GM19025 (cell line): ENCODE data around the gene PLEKHN1.

Source experiments
- ATAC-seq: cut with Tn5 transposase; IDR thresholded peaks from one replicate; pipeline ENCODE4 v1.9.1; 2021; ENCODE audit warnings: mild to moderate bottlenecking, low read depth, moderate library complexity; ENCODE audit not compliant: unreplicated experiment

The PLEKHN1 gene

DNA sequence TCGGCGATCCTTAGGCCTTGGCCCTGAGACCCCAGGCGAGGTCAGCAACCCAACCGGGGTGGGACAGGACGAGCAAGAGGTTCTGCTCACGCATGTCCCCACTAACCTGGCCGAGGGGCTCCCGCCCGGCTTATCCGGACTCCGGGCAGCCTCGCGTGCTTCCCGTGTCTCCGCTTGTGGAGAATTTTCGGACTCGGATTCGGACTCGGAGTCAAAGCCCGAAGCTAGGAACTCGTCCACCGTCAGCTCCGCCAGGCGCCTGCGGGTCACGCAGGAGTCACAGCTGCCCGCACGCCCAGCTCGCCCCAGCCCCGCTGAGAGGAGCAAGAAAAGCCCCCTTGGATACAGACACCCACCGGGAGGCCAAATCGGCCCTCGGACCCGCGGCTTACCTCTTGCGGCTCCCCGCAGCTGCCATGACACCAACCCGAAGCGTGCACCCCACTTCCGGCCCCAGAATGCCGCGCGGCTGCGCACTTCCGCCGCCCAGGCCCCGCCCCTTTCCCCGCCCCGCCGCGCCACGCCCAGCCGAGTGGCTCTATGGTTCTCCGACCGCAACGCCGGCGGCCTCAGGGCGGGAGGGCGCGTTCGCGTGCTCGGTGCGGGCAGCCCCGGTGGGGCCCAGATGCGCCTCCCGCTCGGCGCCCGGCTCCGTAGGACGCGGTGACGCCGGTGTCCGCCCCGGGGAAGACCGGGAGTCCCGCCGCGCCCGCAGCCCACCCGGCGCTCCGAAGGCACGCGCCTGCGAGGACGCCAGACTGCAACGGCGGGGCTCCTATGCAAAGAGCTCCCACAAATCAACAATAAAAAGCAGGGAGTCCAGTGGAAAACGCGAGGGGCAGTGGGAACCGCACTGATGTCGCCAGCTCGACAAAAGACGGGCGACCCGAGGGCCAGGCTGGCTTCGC lies 7.2 kb upstream of the PLEKHN1 start, which contains the start of gene NOC2L:
TSS of gene NOC2L (minus strand) at position 434 of the 908 bp plus-strand sequence. CDS start at position 418, 16 bp downstream.
- ATAC-seq, result peak; percentile 55

DNA sequence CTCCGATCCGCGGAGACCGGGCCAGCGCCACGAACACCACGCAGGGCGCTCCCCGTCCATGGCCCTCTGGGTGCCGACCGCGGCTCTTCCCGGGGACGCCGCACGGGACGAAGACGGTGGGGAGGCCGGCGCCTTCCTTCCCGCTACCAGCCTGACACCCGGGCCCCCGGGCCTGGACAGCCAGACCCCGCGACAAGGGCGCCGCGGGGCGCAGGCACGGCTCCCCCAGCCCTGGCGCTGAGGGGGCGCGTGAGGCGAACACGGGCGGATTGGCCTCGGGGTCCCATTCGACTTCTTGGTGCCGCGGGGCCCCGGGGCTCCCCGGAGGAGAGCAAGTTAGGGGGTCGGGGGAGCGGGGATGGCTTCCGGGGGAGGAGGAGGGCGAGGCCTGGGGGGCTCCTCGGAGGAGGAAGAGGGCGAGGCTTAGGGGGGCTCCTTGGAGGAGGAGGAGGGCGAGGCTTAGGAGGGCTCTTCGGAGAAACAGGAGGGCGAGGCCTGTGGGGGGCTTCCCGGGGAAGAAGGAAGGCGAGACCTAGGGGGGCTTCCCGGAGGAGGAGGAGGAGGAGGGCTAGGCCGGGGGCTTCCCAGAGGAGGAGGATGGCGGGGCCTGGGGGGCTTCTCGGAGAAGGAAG lies 6.4 kb upstream of the PLEKHN1 start:
- ATAC-seq, result no peak

DNA sequence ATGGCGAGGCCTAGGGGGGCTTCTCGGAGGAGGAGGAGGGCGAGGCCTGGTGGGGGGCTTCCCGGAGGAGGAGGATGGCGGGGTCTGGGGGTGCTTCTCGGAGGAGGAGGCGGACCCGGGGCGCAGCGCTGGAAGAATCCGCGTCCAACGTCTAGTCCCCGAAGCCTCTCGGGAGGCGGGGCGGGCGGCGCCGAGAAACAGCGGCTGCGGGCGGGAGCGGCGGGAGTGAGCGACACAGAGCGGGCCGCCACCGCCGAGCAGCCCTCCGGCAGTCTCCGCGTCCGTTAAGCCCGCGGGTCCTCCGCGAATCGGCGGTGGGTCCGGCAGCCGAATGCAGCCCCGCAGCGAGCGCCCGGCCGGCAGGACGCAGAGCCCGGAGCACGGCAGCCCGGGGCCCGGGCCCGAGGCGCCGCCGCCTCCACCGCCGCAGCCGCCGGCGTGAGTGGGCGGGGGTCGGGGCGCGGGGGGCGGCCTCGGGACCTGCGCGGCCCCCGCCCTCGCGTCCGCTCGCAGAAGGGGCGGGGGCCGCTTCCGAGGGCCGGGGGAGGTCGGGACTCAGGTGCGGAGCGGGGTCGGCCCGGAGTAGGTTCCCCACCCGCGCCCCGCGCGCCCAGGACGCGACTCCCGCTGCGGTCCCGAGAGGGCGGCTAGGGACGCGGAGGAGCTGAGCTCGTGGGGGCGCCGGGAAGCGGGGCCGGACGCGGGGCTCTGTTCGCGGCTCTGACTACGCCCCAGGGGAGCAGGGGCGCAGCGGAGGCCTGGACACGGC lies 5.7 kb upstream of the PLEKHN1 start, which contains the start of gene KLHL17:
TSS of gene KLHL17 (plus strand) at position 222 of the 769 bp plus-strand sequence. CDS start at position 332, 110 bp downstream.
- ATAC-seq, result no peak

GRCh38 chr1:961132-961669 lies 5.1 kb upstream of the PLEKHN1 start:
- ATAC-seq, result no peak

- ATAC-seq, result no peak
Measured at GRCh38 chr1:962381-963300, 3.6 kb upstream of the PLEKHN1 start.

GRCh38 chr1:963301-963651 lies 3.0 kb upstream of the PLEKHN1 start:
- ATAC-seq, result no peak

- no peak for ATAC-seq
Measured at GRCh38 chr1:963746-964525, 2.3 kb upstream of the PLEKHN1 start.

DNA sequence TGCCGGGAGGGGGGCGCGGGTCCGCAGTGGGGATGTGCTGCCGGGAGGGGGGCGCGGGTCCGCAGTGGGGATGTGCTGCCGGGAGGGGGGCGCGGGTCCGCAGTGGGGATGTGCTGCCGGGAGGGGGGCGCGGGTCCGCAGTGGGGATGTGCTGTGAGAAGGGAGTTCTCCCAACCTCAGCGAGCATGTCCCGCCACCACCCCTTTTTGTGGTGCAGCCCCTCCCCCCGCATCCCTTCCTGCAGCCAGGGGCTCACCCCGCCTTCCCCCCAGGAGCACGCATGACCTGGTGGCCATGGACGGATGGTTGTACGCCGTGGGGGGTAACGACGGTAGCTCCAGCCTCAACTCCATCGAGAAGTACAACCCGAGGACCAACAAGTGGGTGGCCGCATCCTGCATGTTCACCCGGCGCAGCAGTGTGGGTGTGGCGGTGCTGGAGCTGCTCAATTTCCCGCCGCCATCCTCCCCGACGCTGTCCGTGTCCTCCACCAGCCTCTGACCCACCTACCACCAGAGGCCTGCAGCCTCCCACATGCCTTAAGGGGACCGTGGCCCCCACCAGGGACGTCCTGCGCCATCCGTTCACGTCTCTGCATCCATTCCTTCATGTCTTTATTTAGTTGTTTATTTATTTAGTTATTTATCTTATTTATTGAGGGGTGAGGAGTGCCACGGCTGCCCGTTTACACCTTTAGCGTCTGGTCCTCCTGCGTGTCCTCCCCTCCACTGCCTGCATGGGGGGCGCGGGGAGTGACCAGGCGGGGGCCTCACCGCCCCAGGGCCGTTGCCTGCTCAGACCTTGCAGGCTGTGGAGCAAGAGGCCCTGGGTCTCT lies 1.4 kb upstream of the PLEKHN1 start:
- ATAC-seq, result no peak

GRCh38 chr1:965526-966134 lies 652 bp upstream of the PLEKHN1 start:
- ATAC-seq, result no peak

DNA sequence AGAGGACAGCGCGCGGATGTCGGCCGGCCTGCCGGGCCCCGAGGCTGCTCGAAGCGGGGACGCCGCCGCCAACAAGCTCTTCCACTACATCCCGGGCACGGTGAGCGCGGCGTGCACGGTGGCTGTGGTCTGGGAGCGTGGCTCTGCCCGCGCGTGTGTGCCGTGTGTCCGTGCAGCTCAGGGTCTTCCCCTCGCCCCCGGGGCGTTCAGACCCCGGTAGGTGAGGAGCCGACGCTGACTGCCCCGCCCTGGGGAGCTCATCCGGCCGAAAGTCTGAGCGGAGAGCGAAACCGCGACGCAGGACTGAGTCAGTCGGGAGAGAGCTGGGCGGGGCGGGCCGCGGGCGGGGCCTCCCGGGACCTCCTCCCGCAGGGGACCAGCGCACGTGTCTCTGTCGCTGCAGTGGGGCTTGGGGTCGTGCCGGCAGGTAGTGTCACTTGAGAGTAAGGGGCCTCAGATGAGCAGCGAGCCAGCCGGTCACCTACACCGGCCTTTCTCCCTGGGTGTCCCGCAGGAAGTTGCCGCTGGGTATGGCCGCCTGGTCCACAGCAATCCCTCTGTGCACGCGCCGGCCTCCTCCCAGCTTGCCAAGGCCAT lies 520 bp downstream of the PLEKHN1 start:
- peak; percentile 80 for ATAC-seq

DNA sequence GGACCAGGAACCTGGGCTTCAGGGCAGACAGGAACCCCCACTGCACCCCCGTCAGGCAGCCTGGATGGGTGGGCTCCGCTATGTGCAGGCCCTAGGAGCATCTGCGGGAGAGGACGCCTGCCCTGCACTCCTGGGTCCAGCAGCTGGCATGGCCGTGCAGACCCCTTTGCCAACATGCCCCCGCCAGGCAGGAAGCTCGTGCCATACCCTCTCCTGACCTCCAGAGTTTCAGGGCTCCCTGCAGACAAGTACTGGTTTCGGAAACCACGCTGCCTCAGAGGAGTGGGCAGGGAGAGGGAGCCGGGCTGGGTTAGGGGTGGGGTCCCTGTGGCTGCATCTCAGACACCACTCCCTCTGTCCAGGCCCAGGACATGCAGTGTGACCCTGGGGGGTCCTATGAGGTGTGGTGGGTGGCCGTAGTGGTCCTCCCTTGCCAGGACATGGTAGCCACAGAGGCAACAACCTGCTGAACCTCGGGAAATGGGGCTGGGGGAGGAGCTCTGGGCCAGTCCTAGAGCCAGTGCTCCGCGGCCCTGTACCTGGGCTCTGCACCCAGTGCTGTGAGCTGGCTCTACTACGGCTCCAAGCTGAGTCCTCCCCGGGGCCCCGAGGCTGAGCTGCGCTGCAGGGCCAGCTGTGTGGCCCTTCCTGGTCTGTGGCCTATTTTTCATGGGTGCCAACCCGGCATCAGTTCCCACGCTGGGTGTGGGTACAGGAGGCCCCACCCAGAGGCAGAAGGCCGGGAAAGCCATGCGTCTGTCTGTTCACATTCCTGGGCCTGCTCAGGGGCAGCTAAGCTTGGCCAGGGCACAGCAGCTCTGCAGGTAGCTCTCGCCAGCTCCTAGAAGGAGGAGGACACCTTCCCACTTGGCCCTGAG lies 1.4 kb downstream of the PLEKHN1 start:
- no peak for ATAC-seq

DNA sequence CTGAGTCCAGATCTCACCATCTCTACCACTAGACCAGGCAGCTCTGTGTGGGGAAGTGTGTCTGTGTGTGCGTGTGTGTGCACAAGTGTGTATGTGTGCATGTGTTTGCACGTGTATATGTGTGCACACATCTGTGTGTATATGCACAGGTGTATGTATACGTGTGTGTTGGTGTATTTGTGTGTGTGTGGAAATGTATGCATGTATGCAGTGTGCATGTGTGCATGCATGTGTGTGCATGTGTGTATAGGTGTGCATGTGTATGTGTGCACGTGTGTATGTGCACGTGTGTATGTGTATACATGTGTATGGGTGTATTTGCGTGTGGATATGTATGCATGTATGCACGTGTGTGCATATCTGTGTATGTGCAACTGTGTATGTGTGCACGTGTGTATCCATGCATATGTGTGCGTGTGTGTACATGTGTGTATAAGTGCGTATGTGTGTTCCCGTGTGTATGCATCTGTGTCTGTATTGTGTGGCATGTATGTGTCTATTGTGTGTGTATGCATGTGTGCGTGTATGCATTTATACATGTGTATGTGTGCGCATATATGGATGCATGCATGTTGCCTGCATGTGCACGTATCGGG lies 3.1 kb downstream of the PLEKHN1 start:
- ATAC-seq, result no peak

DNA sequence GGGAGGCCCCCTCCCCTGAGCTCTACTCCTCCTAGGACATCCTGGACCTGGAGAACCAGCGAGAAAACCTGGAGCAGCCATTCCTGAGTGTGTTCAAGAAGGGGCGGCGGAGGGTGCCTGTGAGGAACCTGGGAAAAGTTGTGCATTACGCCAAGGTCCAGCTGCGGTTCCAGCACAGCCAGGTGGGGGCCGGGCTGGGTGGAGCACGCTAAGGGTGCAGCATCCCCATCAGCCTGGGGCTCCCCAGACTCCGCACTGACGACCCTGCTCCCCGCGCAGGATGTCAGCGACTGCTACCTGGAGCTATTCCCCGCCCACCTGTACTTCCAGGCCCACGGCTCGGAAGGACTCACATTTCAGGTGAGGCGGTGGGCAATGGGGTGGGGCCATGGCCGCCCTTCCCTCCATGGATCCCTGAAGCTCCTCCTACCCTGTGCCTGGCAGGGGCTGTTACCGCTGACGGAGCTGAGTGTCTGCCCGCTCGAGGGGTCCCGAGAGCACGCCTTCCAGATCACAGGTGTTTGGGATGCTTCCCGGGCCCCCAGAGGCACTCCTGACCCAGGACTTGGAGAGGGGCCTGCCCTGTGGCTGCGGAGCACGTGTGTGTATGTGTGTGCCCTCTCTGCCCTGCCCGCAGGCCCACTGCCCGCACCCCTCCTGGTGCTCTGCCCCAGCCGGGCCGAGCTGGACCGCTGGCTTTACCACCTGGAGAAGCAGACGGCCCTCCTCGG lies 4.1 kb downstream of the PLEKHN1 start:
- no peak for ATAC-seq

- ATAC-seq, result no peak
Measured at GRCh38 chr1:970973-971730, 4.9 kb downstream of the PLEKHN1 start.
